Right atrium auricular region (tissue), 2 donors: ENCODE data around the gene AGAP5. TPM values are rescaled to one million over a fixed set of nuclear protein-coding genes. Genes with fewer than 3 reads are reported as not detected.

Experiments
- DNase-seq: peaks from one replicate; pipeline ENCODE4 v3.0.0-alpha.2; 2019; ENCODE audit warnings: low spot score
- H3K27ac ChIP-seq, 2 donors: fragments of 200-600 bp; sonication (generic); 1 replicate in 1 of 2; 2 replicates in 1 of 2; pipeline ENCODE4 v1.5.1; 2016 to 2019
- H3K27me3 ChIP-seq, 2 donors: fragments of 200-600 bp; sonication (generic); one replicate each; pipeline versions ENCODE4 v1.5.1 to v1.6.0; 2017 to 2019
- H3K36me3 ChIP-seq: fragments of 200-600 bp; sonication (generic); one replicate; pipeline ENCODE4 v1.5.1; 2016
- H3K4me1 ChIP-seq, 2 donors: fragments of 200-600 bp; sonication (generic); one replicate each; pipeline versions ENCODE4 v1.5.1 to v1.6.0; 2017 to 2019
- H3K4me3 ChIP-seq, 2 donors: fragments of 200-600 bp; sonication (generic); 1 replicate in 1 of 2; 2 replicates in 1 of 2; pipeline ENCODE4 v1.5.1; 2017 to 2019; ENCODE audit warnings: mild to moderate bottlenecking in 1 of 2, moderate library complexity in 1 of 2
- H3K9me3 ChIP-seq, 2 donors: fragments of 200-600 bp; sonication (generic); one replicate each; pipeline ENCODE4 v1.5.1; 2019
- total RNA-seq, 2 donors: library from RNA; depleted of rRNA; stranded (reverse); fragments of >200 nt; gene quantifications; one replicate each; pipeline ENCODE4 v1.1.0, GENCODE V29; 2016
- TF ChIP-seq, protein P1 (sequence below), 2 donors: fragments of 200-600 bp; sonication (generic); IDR thresholded peaks; one replicate each; pipeline ENCODE4 v1.5.1; 2019; ENCODE audit warnings: antibody characterized with exemption in 2 of 2

AGAP5 gene
- total RNA-seq, 2 donors from 2014 or later = 1.5 to 1.9 TPM

DNA sequence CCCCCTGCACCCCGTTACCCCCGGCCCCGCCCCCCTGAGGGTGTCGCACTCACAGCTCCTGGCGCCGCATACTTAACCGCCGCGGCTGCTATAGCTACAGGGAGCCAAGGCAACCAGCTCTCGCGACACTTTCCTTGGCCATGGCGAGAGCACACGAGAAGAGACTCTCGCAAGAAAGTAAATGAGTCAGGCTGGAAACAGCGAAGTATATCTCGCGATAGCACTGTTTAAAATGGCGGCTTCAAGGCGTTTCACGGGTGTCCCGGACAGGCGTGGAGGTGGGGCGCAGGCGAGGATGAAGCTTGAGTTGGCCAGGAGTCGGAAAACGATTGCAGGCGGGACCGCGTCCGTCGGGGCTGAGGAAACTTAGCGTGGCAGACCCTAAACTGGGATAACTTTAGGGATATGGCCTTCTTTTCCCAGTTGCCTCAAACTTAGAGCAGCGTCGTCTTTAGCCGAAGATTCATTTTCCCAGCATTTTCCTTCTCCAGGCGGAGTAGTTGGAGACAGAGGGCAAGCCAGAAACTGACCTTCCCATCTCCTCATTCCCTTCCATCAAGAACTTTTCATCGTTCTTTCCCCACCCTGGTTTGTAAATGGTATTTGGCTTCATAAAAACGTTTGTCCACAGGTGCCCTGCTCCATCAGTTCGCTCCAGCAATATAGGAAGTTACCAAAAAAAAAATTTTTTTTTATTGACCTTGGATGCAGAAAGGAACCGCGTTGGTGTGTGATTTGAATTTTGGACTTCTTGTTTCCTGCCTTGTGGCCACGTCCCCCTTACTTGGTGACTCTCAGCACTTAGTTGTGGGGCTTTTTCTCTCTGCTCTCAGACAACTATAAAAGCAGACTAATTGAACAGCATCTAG, 71.8 kb downstream of the AGAP5 start:
- peak; percentile 94 for DNase-seq
- Histone ChIP-seq H3K36me3 (no peaks in the 10 kb centered on the region), H3K27ac (peak overlapping the region; percentile 76 to 84), H3K4me1 (peaks cover 0 to 14% of the 10 kb centered on the region in 2 donors), H3K4me3 (peak overlapping the region; percentile 83 to 88), H3K27me3 (no peaks in the 10 kb centered on the region), H3K9me3 (no peaks in the 10 kb centered on the region)
- TF ChIP-seq, protein P1, sequence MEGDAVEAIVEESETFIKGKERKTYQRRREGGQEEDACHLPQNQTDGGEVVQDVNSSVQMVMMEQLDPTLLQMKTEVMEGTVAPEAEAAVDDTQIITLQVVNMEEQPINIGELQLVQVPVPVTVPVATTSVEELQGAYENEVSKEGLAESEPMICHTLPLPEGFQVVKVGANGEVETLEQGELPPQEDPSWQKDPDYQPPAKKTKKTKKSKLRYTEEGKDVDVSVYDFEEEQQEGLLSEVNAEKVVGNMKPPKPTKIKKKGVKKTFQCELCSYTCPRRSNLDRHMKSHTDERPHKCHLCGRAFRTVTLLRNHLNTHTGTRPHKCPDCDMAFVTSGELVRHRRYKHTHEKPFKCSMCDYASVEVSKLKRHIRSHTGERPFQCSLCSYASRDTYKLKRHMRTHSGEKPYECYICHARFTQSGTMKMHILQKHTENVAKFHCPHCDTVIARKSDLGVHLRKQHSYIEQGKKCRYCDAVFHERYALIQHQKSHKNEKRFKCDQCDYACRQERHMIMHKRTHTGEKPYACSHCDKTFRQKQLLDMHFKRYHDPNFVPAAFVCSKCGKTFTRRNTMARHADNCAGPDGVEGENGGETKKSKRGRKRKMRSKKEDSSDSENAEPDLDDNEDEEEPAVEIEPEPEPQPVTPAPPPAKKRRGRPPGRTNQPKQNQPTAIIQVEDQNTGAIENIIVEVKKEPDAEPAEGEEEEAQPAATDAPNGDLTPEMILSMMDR (IDR thresholded peaks at IDR 0.05) = no peak

DNA sequence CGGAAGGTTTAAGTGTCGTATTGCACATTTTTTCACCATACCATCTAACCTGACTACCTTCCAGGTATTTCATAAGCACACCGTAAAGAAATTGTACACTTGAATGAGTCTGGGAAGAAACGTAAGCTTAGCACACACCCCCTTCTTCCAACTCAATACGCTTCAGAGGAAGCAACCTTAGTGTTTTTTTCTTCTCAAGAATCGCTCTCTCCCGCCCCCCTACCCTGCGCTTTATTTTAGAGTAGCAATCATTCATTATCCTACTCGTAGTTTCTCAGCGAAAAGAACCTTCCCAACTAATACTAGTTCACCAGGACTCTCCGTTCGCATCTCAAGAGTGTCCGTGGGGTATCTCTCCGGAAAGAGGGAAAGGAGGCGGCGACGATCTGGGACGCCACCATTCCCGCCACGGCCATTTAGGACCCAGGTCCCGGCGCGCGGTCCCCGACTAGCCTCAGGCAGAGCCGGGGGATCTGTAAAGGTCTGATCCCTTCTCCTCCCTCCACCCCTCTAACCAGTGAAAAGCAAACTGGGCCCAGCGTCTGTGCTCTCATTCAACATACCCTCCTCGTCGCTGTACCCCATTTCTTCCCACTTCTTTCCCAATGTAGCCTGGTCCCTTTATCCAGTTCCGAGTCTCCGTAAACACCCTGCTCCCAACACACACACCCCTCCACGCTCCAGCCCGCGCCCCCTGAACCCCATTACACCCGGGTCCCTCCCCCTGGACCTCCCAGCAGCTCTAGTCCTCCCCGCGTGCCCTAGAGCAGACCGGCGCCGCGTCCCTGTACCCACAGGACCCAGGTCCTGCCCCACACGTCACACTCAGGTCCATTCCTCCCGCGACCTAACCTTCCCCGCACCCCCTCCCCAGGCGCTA, 72.7 kb downstream of the AGAP5 start:
- Histone ChIP-seq H3K36me3 (no peaks in the 10 kb centered on the region), H3K9me3 (no peaks in the 10 kb centered on the region), H3K4me3 (peak overlapping the region; percentile 83 to 88), H3K27ac (peak overlapping the region; percentile 76 to 84), H3K27me3 (no peaks in the 10 kb centered on the region), H3K4me1 (peaks cover 0 to 14% of the 10 kb centered on the region in 2 donors)
- DNase-seq = no peak
- TF ChIP-seq, protein P1 (IDR thresholded peaks at IDR 0.05) = no peak

Other genes with a start within 250 kb of the AGAP5 start
- gene PPP3CB, start 202.1 kb downstream of the AGAP5 start, total RNA-seq = 10 to 100 TPM; 40.7 to 44.2 TPM
- gene USP54, start 106.8 kb downstream of the AGAP5 start, total RNA-seq = 10 to 100 TPM; 22.3 to 24.3 TPM
- gene MYOZ1, start 56.6 kb downstream of the AGAP5 start, total RNA-seq = 10 to 100 TPM in 1 of 2 donors, 1 to 10 TPM in 1; 2.3 to 51.0 TPM
- 100 to 1,000 TPM; 167 to 230 TPM for gene SYNPO2L, start 42.1 kb downstream of the AGAP5 start, total RNA-seq
- gene SEC24C, start 46.3 kb upstream of the AGAP5 start, total RNA-seq = 10 to 100 TPM; 38.5 to 51.8 TPM
- gene CHCHD1, start 83.9 kb upstream of the AGAP5 start, total RNA-seq = 10 to 100 TPM; 28.3 to 32.7 TPM
- 10 to 100 TPM; 37.6 to 63.2 TPM for gene ZSWIM8, start 87.5 kb upstream of the AGAP5 start, total RNA-seq
- 10 to 100 TPM; 13.1 to 18.4 TPM for gene NDST2, start 113.5 kb upstream of the AGAP5 start, total RNA-seq
- 10 to 100 TPM; 12.1 to 17.4 TPM for gene CAMK2G, start 176.4 kb upstream of the AGAP5 start, total RNA-seq
- gene PLAU, start 213.0 kb upstream of the AGAP5 start, total RNA-seq = 1 to 10 TPM; 3.9 to 4.6 TPM